ENCODE results near the gene SETBP1.

- TF ChIP-seq NFYB (CRISPR knock-in tag; conservative IDR thresholded peaks at IDR 0.05; ENCODE audit: low read depth) (no peak), FOXP1 (CRISPR knock-in tag; IDR thresholded peaks at IDR 0.05; ENCODE audit: borderline replicate concordance) (no peak), EMX1 (CRISPR knock-in tag; IDR thresholded peaks at IDR 0.05) (no peak), GTF2I (CRISPR knock-in tag; conservative IDR thresholded peaks at IDR 0.05) (no peak), ATF3 (CRISPR knock-in tag; conservative IDR thresholded peaks at IDR 0.05) (no peak), ZNF121 (CRISPR knock-in tag; IDR thresholded peaks at IDR 0.05) (no peak), GRHL2 (CRISPR knock-in tag; IDR thresholded peaks at IDR 0.05; ENCODE audit: insufficient replicate concordance, severe bottlenecking) (no peak), PRRX2 (CRISPR knock-in tag; IDR thresholded peaks at IDR 0.05) (no peak), PREB (CRISPR knock-in tag; IDR thresholded peaks at IDR 0.05; ENCODE audit: borderline replicate concordance) (no peak), JUN (CRISPR knock-in tag; IDR thresholded peaks at IDR 0.05) (no peak)
- TF ChIP-seq, protein P1, sequence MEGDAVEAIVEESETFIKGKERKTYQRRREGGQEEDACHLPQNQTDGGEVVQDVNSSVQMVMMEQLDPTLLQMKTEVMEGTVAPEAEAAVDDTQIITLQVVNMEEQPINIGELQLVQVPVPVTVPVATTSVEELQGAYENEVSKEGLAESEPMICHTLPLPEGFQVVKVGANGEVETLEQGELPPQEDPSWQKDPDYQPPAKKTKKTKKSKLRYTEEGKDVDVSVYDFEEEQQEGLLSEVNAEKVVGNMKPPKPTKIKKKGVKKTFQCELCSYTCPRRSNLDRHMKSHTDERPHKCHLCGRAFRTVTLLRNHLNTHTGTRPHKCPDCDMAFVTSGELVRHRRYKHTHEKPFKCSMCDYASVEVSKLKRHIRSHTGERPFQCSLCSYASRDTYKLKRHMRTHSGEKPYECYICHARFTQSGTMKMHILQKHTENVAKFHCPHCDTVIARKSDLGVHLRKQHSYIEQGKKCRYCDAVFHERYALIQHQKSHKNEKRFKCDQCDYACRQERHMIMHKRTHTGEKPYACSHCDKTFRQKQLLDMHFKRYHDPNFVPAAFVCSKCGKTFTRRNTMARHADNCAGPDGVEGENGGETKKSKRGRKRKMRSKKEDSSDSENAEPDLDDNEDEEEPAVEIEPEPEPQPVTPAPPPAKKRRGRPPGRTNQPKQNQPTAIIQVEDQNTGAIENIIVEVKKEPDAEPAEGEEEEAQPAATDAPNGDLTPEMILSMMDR (IDR thresholded peaks at IDR 0.05): no peak
Measured at GRCh38 chr18:44764863-44765262, 84.2 kb downstream of the SETBP1 start.
